ENCODE results near the gene ALG1. TPM values are rescaled to one million over a fixed set of nuclear protein-coding genes. Genes with fewer than 3 reads are reported as not detected.

ALG1 gene
- total RNA-seq, 1 experiment from 2014 or later, result 31.4 TPM

GRCh38 chr16:5066511-5066910, 5.1 kb upstream of the ALG1 start:
- H3K27ac Mint-ChIP-seq, result no peak overlapping the region
- ATAC-seq, result no peak
- H3K4me1 Mint-ChIP-seq, result peaks cover 3% of the 10 kb centered on the region; the same call in 1 of the 2 replicates

More at GRCh38 chr16:5066511-5066910, 5.1 kb upstream of the ALG1 start:
- POLR2A ChIA-PET, result no interaction called here
- peaks cover 3% of the 10 kb centered on the region for H3K27me3 Mint-ChIP-seq (ENCODE audit: low read depth)
- H3K36me3 Mint-ChIP-seq, result no peaks in the 10 kb centered on the region
- CTCF ChIA-PET, result interaction anchor here (1.2 kb wide), 1 partner anchor 8 kb away, joined by 5 read pairs; no protein-coding TSS in a partner anchor
- TF ChIP-seq FOXP1 (CRISPR knock-in tag; IDR thresholded peaks at IDR 0.05; ENCODE audit: borderline replicate concordance) (no peak), NR1H2 (CRISPR knock-in tag; IDR thresholded peaks at IDR 0.05) (no peak), KAT7 (CRISPR knock-in tag; IDR thresholded peaks at IDR 0.05; ENCODE audit: borderline replicate concordance) (no peak), PRDM15 (CRISPR knock-in tag; IDR thresholded peaks at IDR 0.05) (no peak), NFYB (CRISPR knock-in tag; conservative IDR thresholded peaks at IDR 0.05; ENCODE audit: low read depth) (no peak), HMGXB4 (CRISPR knock-in tag; IDR thresholded peaks at IDR 0.05) (no peak), TEAD1 (CRISPR knock-in tag; IDR thresholded peaks at IDR 0.05) (no peak), HMGA2 (CRISPR knock-in tag; IDR thresholded peaks at IDR 0.05) (no peak), ERG (CRISPR knock-in tag; IDR thresholded peaks at IDR 0.05) (no peak), PREB (CRISPR knock-in tag; IDR thresholded peaks at IDR 0.05; ENCODE audit: borderline replicate concordance) (no peak), SP1 (CRISPR knock-in tag; conservative IDR thresholded peaks at IDR 0.05) (no peak), CREB1 (CRISPR knock-in tag; IDR thresholded peaks at IDR 0.05) (no peak), SOX15 (CRISPR knock-in tag; IDR thresholded peaks at IDR 0.05) (no peak), JAZF1 (CRISPR knock-in tag; IDR thresholded peaks at IDR 0.05) (no peak), CDX4 (CRISPR knock-in tag; IDR thresholded peaks at IDR 0.05; ENCODE audit: borderline replicate concordance) (no peak)
- H3K9me3 Mint-ChIP-seq, result no peaks in the 10 kb centered on the region
- no peak overlapping the region for H3K4me3 Mint-ChIP-seq
- no peak for DNase-seq (ENCODE audit: low spot score)
